ENCODE measurements around the gene TBC1D28. TPM values are rescaled to one million over a fixed set of nuclear protein-coding genes. Genes with fewer than 3 reads are reported as not detected.
"Not testable (repeated sequence)": the region's sequence is repeated elsewhere in the genome, so short reads cannot be mapped to it uniquely, and the experiment has no call there.

Gene TBC1D28
- polyA plus RNA-seq, 3 donors = not detected

GRCh38 chr17:18625509-18626104 is 18.6 kb downstream of the TBC1D28 start:
- DNase-seq = peak; percentile 84

DNA sequence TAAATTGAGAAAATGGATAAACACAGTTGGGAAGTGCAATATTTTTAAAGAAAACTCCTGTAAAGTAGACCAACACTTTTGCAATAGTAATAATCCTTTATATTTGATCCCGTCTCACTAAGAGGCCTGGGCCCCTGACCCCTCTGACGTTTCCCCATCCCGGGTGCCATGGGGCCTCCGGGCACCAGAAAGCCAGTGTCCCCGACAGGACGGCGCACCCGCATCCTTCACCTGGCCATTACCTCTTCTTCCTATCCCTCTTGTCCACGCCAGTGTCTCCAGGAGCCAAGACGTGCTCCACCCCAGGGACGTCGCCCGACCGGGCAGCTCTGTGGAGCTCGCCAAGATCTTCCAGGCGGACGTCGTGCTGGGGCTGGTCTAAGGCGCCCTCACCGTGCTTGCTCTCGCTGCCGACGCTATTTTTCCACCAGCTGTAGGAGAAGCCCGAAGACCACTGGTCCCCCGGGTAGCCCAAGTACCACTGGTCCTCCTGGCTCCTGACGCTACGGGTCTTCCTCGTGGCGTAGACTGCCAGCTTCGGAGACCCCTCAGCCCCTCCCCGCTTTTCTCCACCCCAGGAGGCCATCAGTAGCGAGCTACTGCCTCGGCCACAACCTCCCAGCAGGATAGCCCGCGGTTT is 19.2 kb downstream of the TBC1D28 start:
- DNase-seq = not testable (repeated sequence)

- not testable (repeated sequence) for DNase-seq
Observed at GRCh38 chr17:18617613-18618012, 26.6 kb downstream of the TBC1D28 start.

GRCh38 chr17:18613016-18613415 is 31.2 kb downstream of the TBC1D28 start:
- not testable (repeated sequence) for DNase-seq

- not testable (repeated sequence) for DNase-seq
Observed at GRCh38 chr17:18593138-18593537, 51.1 kb downstream of the TBC1D28 start.

Other genes starting within 250 kb of the TBC1D28 start
- not detected for gene LGALS9C, start 167.6 kb downstream of the TBC1D28 start, polyA plus RNA-seq (ENCODE audit: insufficient read length in 3 of 3)
- gene FOXO3B, start 37.9 kb upstream of the TBC1D28 start, polyA plus RNA-seq (ENCODE audit: insufficient read length in 3 of 3) = 1 to 10 TPM; 5.9 to 7.7 (median 7.4) TPM
- 1 to 10 TPM in 1 of 3 donors, under 1 TPM in 2; 0.44 to 1.6 (median 0.75) TPM for gene FBXW10, start 99.7 kb upstream of the TBC1D28 start, polyA plus RNA-seq (ENCODE audit: insufficient read length in 3 of 3)
- gene TVP23B, start 136.8 kb upstream of the TBC1D28 start, polyA plus RNA-seq (ENCODE audit: insufficient read length in 3 of 3) = 10 to 100 TPM; 42.4 to 57.6 (median 44.7) TPM
- gene PRPSAP2, start 213.7 kb upstream of the TBC1D28 start, polyA plus RNA-seq (ENCODE audit: insufficient read length in 3 of 3) = 10 to 100 TPM; 52.2 to 60.9 (median 53.8) TPM

All from renal pelvis (tissue), 4 donors.